Measurements from ENCODE around the gene HDAC9.

- TF ChIP-seq CTCF (IDR thresholded peaks at IDR 0.05) = no peak
- TF ChIP-seq POLR2A (IDR thresholded peaks at IDR 0.05) = no peak
- TF ChIP-seq EP300 (IDR thresholded peaks at IDR 0.05) = no peak
These were observed 395.5 kb downstream of the HDAC9 start for GRCh38 chr7:18890885-18891621.
